ENCODE data around the gene WDR36.

The WDR36 gene

GRCh38 chr5:111099058-111099778 lies 7.1 kb downstream of the WDR36 start:
- Histone ChIP-seq H3K27ac (ENCODE audit: insufficient read depth, low read depth, low read length, poor library complexity, severe bottlenecking) (no peak overlapping the region), H3K9me3 (ENCODE audit: control insufficient read depth, low read length) (no peaks in the 10 kb centered on the region), H3K36me3 (ENCODE audit: control insufficient read depth, insufficient read depth, low read length) (peaks cover 9% of the 10 kb centered on the region), H3K4me3 (ENCODE audit: insufficient read depth, low read depth, low read length) (no peak overlapping the region), H3K4me1 (ENCODE audit: control insufficient read depth, insufficient read depth, low read length) (no peaks in the 10 kb centered on the region), H3K27me3 (ENCODE audit: control insufficient read depth, insufficient read depth, low read length, poor library complexity, severe bottlenecking) (no peaks in the 10 kb centered on the region)
- 86% methylated on average over 1 of the region's 1 CpG; no CpG with 5 or more reads in 1 of the 2 experiments for WGBS, 2 experiments

- H3K4me1 ChIP-seq (ENCODE audit: control insufficient read depth, insufficient read depth, low read length): no peaks in the 10 kb centered on the region
- H3K9me3 ChIP-seq (ENCODE audit: control insufficient read depth, low read length): no peaks in the 10 kb centered on the region
- no peak overlapping the region for H3K27ac ChIP-seq (ENCODE audit: insufficient read depth, low read depth, low read length, poor library complexity, severe bottlenecking)
- H3K4me3 ChIP-seq (ENCODE audit: insufficient read depth, low read depth, low read length): no peak overlapping the region
- no peaks in the 10 kb centered on the region for H3K27me3 ChIP-seq (ENCODE audit: control insufficient read depth, insufficient read depth, low read length, poor library complexity, severe bottlenecking)
- WGBS, 2 experiments: 89 to 98% methylated on average over 2 of the region's 2 CpGs
- H3K36me3 ChIP-seq (ENCODE audit: control insufficient read depth, insufficient read depth, low read length): peaks cover 29% of the 10 kb centered on the region
Observed at GRCh38 chr5:111106320-111106948, 14.3 kb downstream of the WDR36 start.

- no peak overlapping the region for H3K27ac ChIP-seq (ENCODE audit: insufficient read depth, low read depth, low read length, poor library complexity, severe bottlenecking)
- H3K9me3 ChIP-seq (ENCODE audit: control insufficient read depth, low read length): no peaks in the 10 kb centered on the region
- no peaks in the 10 kb centered on the region for H3K4me1 ChIP-seq (ENCODE audit: control insufficient read depth, insufficient read depth, low read length)
- no peaks in the 10 kb centered on the region for H3K27me3 ChIP-seq (ENCODE audit: control insufficient read depth, insufficient read depth, low read length, poor library complexity, severe bottlenecking)
- no peak overlapping the region for H3K4me3 ChIP-seq (ENCODE audit: insufficient read depth, low read depth, low read length)
- peaks cover 29% of the 10 kb centered on the region for H3K36me3 ChIP-seq (ENCODE audit: control insufficient read depth, insufficient read depth, low read length)
- 89 to 100% methylated on average over 1 to 2 of the region's 2 CpGs for WGBS, 2 experiments
Observed at GRCh38 chr5:111107371-111107770, 15.2 kb downstream of the WDR36 start.

- Histone ChIP-seq H3K27ac (ENCODE audit: insufficient read depth, low read depth, low read length, poor library complexity, severe bottlenecking) (no peak overlapping the region), H3K9me3 (ENCODE audit: control insufficient read depth, low read length) (no peaks in the 10 kb centered on the region), H3K4me1 (ENCODE audit: control insufficient read depth, insufficient read depth, low read length) (no peaks in the 10 kb centered on the region), H3K27me3 (ENCODE audit: control insufficient read depth, insufficient read depth, low read length, poor library complexity, severe bottlenecking) (no peaks in the 10 kb centered on the region), H3K4me3 (ENCODE audit: insufficient read depth, low read depth, low read length) (no peak overlapping the region), H3K36me3 (ENCODE audit: control insufficient read depth, insufficient read depth, low read length) (peaks cover 12% of the 10 kb centered on the region)
- whole genome bisulfite sequencing, 2 experiments: 90 to 93% methylated on average over 3 of the region's 3 CpGs
Observed at GRCh38 chr5:111111956-111112355, 19.8 kb downstream of the WDR36 start.

GRCh38 chr5:111113678-111114077 lies 21.5 kb downstream of the WDR36 start:
- H3K27me3 ChIP-seq (ENCODE audit: control insufficient read depth, insufficient read depth, low read length, poor library complexity, severe bottlenecking): no peaks in the 10 kb centered on the region
- H3K4me1 ChIP-seq (ENCODE audit: control insufficient read depth, insufficient read depth, low read length): no peaks in the 10 kb centered on the region
- peaks cover under 1% of the 10 kb centered on the region for H3K36me3 ChIP-seq (ENCODE audit: control insufficient read depth, insufficient read depth, low read length)
- H3K27ac ChIP-seq (ENCODE audit: insufficient read depth, low read depth, low read length, poor library complexity, severe bottlenecking): no peak overlapping the region
- H3K4me3 ChIP-seq (ENCODE audit: insufficient read depth, low read depth, low read length): no peak overlapping the region
- WGBS, 2 experiments: 87 to 92% methylated on average over 3 of the region's 3 CpGs
- no peaks in the 10 kb centered on the region for H3K9me3 ChIP-seq (ENCODE audit: control insufficient read depth, low read length)

DNA sequence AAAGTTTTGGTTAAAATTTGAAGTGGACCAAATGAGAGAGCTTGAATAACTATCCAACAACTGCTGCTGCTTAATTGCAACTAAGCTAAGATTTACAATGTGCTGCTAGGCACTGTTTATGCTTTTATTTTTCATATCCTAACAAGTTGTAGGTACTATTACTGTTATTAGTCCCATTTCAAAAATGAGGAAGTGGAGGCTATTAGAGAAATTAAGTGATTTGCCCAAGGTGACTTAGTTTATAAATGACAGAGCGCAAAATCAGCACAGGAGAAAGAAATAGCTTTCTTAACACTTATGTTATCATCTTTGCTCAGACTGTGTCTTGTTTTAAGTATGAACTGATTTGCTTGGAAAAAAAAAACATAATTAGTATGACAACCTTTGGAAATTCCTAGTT lies 23.1 kb downstream of the WDR36 start:
- H3K27ac ChIP-seq (ENCODE audit: insufficient read depth, low read depth, low read length, poor library complexity, severe bottlenecking): no peak overlapping the region
- 91% methylated on average over 1 of the region's 1 CpG; no CpG with 5 or more reads in 1 of the 2 experiments for WGBS, 2 experiments
- no peaks in the 10 kb centered on the region for H3K4me1 ChIP-seq (ENCODE audit: control insufficient read depth, insufficient read depth, low read length)
- no peaks in the 10 kb centered on the region for H3K36me3 ChIP-seq (ENCODE audit: control insufficient read depth, insufficient read depth, low read length)
- no peaks in the 10 kb centered on the region for H3K27me3 ChIP-seq (ENCODE audit: control insufficient read depth, insufficient read depth, low read length, poor library complexity, severe bottlenecking)
- no peaks in the 10 kb centered on the region for H3K9me3 ChIP-seq (ENCODE audit: control insufficient read depth, low read length)
- no peak overlapping the region for H3K4me3 ChIP-seq (ENCODE audit: insufficient read depth, low read depth, low read length)

- Histone ChIP-seq H3K27ac (ENCODE audit: insufficient read depth, low read depth, low read length, poor library complexity, severe bottlenecking) (no peak overlapping the region), H3K9me3 (ENCODE audit: control insufficient read depth, low read length) (no peaks in the 10 kb centered on the region), H3K4me3 (ENCODE audit: insufficient read depth, low read depth, low read length) (no peak overlapping the region), H3K4me1 (ENCODE audit: control insufficient read depth, insufficient read depth, low read length) (no peaks in the 10 kb centered on the region), H3K36me3 (ENCODE audit: control insufficient read depth, insufficient read depth, low read length) (peaks cover 7% of the 10 kb centered on the region), H3K27me3 (ENCODE audit: control insufficient read depth, insufficient read depth, low read length, poor library complexity, severe bottlenecking) (no peaks in the 10 kb centered on the region)
- WGBS, 2 experiments: 85 to 100% methylated on average over 1 of the region's 1 CpG
Observed at GRCh38 chr5:111116550-111116949, 24.4 kb downstream of the WDR36 start.

DNA sequence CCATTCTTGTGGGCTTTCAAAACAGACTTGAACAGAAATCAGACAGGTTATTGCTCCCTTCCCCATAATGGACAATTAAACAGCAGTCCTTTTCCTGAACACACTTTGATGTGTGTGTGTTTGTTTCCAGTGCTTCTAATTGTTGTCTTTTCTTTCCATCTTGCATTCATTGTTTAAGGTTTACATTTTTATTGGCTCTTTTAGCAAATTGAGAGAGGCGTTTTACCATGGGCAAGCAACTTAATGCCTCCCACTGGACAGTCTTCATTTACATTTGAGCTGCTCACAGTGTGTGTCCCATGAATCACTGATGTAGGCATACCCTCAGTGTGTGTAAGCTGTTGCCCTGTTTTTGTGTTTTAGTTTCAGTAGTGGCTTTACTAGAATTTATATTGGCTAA lies 25.0 kb downstream of the WDR36 start:
- Histone ChIP-seq H3K4me1 (ENCODE audit: control insufficient read depth, insufficient read depth, low read length) (no peaks in the 10 kb centered on the region), H3K36me3 (ENCODE audit: control insufficient read depth, insufficient read depth, low read length) (peaks cover 13% of the 10 kb centered on the region), H3K27ac (ENCODE audit: insufficient read depth, low read depth, low read length, poor library complexity, severe bottlenecking) (no peak overlapping the region), H3K9me3 (ENCODE audit: control insufficient read depth, low read length) (no peaks in the 10 kb centered on the region), H3K4me3 (ENCODE audit: insufficient read depth, low read depth, low read length) (no peak overlapping the region), H3K27me3 (ENCODE audit: control insufficient read depth, insufficient read depth, low read length, poor library complexity, severe bottlenecking) (no peaks in the 10 kb centered on the region)
- WGBS, 2 experiments: 20 to 28% methylated on average over 1 of the region's 1 CpG

DNA sequence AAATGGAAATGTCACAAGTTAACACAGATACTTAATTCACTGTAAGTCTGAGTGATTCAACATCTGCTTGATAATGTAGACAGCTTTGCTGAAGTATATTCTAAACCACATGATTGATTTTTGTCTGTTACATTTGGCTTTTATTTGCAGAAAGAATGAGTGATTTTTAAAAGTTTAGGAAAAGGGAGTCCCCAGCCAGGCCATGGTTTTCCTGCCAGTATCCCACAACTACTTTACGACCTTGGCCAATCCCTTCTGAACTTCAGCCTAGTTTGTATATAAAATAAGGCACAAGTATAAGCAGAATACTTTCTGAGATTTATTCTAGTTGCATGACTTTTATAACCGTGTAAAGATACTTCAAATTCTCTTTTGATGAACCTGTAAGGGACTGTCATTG lies 27.1 kb downstream of the WDR36 start:
- WGBS, 2 experiments: 100% methylated on average over 1 of the region's 2 CpGs; no CpG with 5 or more reads in 1 of the 2 experiments
- Histone ChIP-seq H3K27me3 (ENCODE audit: control insufficient read depth, insufficient read depth, low read length, poor library complexity, severe bottlenecking) (no peaks in the 10 kb centered on the region), H3K27ac (ENCODE audit: insufficient read depth, low read depth, low read length, poor library complexity, severe bottlenecking) (no peak overlapping the region), H3K36me3 (ENCODE audit: control insufficient read depth, insufficient read depth, low read length) (peaks cover 13% of the 10 kb centered on the region), H3K4me3 (ENCODE audit: insufficient read depth, low read depth, low read length) (no peak overlapping the region), H3K9me3 (ENCODE audit: control insufficient read depth, low read length) (no peaks in the 10 kb centered on the region), H3K4me1 (ENCODE audit: control insufficient read depth, insufficient read depth, low read length) (no peaks in the 10 kb centered on the region)

DNA sequence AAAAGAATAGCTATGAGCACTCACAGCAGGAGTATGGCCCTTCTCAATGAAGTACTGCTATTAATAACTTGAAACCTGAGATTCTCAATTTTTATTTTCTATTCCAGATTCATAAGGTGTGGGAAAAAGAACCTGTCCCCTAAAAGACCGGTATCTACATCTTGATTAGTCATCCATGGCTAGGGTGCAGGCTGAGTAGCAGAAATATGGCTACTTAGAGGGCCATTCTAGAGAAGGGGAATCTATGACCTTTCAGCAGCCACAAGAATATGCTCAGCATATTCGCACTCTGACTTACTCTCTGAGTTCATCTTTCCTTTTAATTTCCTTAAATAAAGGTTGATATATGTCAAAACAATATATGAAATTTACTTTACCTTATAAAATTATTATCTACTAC lies 27.7 kb downstream of the WDR36 start:
- Histone ChIP-seq H3K9me3 (ENCODE audit: control insufficient read depth, low read length) (no peaks in the 10 kb centered on the region), H3K4me3 (ENCODE audit: insufficient read depth, low read depth, low read length) (no peak overlapping the region), H3K36me3 (ENCODE audit: control insufficient read depth, insufficient read depth, low read length) (peaks cover 13% of the 10 kb centered on the region), H3K27ac (ENCODE audit: insufficient read depth, low read depth, low read length, poor library complexity, severe bottlenecking) (no peak overlapping the region), H3K27me3 (ENCODE audit: control insufficient read depth, insufficient read depth, low read length, poor library complexity, severe bottlenecking) (no peaks in the 10 kb centered on the region), H3K4me1 (ENCODE audit: control insufficient read depth, insufficient read depth, low read length) (no peaks in the 10 kb centered on the region)
- 90 to 100% methylated on average over 1 to 2 of the region's 2 CpGs for WGBS, 2 experiments
